Dedifferentiated amniotic fluid mesenchymal stem cell (primary cell): Measurements from ENCODE around the gene SIPA1L3.

ENCODE experiments used
- DNase-seq: peaks from one replicate; pipeline ENCODE4 v3.0.0-alpha.2; 2016; ENCODE audit errors: extremely low spot score

The SIPA1L3 gene

DNA sequence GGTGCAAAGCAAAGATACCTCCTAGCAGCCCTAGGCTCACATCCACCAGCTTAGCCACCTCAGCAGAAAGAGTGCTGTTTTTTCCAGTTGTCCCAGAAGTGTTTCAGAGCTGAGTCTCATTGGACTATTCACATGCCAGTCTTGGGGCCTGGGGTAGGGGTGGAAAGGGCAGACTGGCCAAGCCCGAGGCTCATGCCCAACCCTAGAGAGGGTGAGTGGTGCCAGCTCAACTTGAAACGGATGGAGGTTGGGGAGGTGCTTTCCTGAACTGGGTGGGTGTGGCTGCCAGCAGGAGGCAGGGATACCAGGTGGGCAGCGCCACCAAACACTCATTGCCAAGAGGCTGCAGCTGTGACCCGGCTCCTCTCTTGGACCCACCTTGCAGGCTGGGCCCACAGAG lies 200.1 kb downstream of the SIPA1L3 start:
- DNase-seq = no peak

DNA sequence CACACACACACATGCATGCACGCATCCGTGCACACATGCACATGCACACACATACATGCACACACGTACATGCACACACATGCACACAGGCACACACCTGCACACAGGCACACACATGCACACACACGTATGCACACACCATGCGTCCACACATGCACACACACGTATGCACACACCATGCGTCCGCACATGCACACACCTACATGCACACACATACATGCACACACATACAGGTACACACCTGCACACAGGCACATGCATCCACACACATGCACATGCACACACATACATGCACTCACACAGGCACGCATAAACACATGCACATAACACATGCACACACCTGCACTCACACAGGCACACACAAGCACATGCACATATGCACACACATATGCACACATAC lies 204.9 kb downstream of the SIPA1L3 start:
- DNase-seq = no peak

DNA sequence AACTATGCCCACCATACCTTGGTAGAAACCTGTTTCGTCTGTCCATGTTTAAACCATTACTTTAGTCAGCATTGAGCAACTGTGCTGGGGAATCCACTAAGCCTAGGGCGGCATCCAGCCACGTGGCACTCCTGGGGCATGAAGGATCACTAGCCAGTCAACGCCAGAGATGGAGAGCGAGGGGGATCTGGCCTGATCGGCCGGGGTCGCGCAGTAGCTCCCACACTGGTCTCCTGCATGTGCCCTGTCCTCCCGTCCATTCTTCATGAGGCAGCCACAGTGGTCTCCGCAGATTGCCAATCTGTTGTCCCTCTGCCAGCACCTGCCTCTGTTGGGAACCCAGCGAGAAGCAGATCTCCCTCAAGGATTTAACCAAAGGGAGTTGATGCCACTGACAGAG lies 207.6 kb downstream of the SIPA1L3 start:
- DNase-seq = no peak

DNA sequence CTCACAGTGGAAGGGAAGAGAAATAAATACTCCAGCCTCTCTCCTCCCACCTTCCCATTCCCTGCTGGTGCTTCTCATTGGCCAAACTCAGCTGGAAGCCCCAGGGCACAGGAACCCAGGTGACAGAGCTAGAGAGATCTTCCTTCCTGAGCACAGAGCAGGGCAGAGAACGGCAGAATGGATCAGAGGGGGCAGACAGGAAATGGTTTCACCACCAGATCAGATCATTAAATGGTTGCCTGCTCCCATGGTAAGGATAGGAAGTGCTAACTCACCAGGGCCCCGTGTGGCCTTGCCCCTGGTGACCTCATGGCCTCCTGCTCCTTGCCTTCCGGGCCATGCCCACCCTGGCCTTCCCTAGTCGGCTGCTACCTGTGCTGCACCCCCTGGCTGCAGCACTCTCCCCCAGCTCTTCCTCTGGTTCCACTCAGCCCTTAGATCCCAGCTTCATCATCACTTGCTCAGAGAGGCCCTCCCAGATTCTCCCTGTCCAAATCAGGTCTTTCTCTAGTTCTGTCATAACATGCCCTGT lies 208.3 kb downstream of the SIPA1L3 start:
- DNase-seq = no peak

DNA sequence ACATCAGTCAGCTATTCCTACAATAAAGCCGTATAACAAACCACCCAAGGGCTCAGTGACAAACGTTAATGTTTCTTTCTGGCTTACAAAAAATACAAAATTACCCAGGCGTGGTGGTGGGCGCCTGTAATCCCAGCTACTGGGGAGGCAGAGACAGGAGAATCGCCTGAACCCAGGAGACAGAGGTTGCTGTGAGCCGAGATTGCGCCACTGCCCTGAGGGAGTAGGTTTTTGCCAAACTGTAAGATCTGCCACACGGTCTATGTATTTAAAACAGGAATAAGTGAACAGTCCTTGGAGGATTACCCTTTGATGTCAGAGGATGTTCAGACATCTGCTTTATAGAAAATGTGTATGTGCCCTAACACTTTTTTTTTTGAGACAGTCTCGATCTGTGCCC lies 211.2 kb downstream of the SIPA1L3 start:
- no peak for DNase-seq

DNA sequence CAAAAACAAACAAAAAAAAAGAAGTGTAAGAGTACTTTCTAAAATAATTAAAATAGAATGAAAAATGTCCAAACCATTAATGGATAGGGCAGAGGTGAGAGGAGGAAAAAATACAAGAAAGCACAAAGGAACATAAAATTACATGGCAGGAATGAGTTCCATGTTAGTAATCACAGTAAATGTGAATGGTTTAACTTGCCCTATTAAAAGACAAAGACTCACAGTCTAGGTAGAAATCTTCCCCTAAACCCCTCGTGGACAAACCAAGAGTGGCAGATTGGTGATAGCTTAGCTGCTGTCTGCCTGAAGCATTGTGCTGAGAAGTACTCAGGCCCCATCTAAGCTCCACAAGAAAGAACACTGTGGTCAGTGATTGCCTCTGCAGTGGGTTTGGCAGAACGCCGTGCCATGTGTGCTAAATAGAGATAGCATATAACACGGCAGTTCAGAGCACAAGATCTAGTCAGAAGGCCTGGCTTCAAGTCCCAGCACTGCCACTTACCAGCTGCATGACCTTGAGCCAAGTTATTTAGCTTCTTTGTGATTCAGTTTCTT lies 213.5 kb downstream of the SIPA1L3 start:
- DNase-seq = no peak

DNA sequence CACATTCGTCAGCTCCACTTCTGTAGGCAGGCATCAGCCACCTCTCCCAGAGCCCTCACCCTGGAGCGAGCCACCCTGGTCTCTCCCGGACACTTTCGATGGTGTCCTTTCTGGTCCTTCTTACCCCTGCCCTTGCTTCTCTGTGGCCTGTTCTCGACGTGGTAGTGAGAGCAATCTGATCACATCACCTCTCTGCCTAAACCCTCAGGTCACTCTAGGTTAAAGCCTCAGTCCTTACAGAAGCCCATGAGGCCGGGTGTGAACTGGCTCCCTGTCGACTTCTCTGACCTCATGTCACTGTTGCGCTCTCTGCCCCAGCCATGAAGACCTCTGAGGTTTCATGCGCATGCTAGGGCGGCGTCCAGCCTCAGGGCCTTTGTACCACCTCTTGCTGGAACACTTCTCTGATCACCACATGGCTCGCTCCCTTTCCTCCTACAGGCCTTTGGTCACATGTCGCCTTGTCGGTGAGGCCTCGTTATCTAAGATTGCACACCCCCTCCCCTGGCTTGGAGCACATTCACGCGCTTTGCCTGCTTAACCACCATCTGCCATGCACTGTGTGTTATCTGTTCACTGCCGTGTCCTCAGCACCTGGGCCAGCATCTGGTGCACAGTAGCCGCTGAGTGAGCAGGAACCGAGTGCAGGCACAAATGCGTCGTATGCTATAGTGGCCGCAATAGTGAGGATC lies 215.5 kb downstream of the SIPA1L3 start:
- DNase-seq = no peak

DNA sequence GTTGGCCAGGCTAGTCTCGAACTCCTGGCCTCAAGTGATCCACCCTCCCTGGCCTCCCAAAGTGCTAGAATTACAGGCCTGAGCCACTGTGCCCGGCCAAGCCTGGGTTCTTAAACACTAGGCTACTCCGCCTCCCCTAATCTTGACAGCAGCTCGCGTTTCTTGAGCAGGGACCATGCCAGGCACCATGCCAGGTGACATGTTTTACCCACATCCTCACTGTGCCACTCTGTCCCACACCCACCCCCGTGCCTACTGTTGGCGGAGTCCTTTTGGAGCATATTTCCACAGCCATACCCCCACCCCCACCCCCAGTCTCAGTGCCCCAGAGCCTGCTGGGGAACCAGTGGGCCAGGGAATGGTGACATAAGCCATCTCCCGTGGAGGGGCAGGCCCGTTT lies 218.2 kb downstream of the SIPA1L3 start:
- DNase-seq = no peak

DNA sequence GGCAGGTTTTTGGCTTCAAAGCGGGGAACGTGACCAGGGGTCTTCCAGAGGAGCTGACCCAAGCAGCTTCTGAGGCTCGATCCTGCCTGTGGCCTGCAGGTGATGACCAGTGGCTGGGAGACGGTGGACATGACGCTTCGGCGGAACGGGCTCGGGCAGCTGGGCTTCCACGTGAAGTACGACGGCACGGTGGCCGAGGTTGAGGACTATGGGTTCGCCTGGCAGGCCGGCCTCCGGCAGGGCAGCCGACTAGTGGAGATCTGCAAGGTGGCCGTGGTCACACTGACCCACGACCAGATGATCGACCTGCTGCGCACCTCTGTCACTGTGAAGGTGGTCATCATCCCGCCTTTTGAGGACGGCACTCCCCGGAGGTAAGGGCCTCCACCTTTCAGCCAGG lies 223.4 kb downstream of the SIPA1L3 start:
- DNase-seq = no peak

DNA sequence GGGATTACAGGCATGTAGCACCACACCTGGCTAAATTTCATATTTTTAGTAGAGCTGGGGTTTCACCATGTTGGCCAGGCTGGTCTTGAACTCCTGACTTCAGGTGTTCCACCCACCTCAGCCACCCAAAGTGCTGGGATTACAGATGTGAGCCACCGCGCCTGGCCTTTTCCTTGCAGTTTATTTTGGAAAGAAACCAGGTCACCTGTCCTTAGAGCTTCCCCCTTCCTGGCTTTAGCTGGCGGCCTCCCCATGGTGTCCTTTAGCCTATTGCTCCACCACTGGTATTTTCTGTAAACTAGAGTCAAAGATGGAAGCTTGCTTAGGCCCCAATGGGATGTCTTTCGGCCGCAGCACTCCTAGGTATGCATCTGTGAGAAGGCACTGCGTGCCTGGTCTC lies 225.8 kb downstream of the SIPA1L3 start:
- DNase-seq = no peak

DNA sequence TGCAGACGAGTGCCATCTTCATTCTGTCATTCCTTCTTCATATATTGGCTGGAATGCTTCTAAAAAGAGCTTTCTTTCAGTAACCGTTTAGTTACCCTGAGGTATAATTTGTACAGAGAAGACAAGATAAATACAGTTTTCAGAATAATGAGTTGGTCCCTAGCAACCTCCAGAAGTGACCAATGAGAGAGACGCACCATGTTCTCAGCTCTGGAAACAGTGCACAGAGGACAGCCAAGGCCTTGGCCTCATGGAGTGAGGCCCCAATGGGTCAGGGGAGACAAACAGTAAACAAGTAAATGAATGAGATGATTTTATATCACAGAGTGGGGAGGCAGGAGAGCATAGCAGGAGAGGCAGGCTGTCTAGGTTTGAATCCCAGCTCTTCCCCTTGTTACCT lies 226.3 kb downstream of the SIPA1L3 start:
- DNase-seq = no peak

DNA sequence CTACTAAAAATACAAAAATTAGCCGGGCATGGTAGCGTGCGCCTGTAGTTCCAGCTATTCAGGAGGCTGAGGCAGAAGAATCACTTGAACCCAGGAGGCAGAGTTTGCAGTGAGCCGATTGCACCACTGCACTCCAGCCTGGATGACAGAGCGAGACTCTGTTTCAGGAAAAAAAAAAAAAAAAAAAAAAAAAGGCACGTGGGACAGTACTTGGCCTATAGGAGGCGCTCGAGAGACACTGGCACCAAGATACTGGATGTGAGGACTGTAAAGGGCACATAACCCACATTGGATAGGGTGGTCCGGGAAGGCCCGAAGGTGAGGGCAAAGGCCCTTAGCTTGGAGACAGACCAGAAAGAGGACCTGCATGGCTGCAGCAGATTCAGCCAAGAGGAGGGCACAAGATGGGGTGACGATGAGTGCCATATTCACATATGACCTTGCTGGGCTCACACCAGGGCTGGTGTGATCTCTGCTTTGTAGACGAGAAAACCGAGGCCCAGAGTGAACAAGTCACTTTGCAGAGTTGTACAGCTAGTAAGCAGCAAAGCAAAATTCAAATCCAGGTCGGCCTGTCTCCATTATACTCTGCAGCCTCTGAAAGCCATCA lies 227.6 kb downstream of the SIPA1L3 start:
- DNase-seq = no peak

DNA sequence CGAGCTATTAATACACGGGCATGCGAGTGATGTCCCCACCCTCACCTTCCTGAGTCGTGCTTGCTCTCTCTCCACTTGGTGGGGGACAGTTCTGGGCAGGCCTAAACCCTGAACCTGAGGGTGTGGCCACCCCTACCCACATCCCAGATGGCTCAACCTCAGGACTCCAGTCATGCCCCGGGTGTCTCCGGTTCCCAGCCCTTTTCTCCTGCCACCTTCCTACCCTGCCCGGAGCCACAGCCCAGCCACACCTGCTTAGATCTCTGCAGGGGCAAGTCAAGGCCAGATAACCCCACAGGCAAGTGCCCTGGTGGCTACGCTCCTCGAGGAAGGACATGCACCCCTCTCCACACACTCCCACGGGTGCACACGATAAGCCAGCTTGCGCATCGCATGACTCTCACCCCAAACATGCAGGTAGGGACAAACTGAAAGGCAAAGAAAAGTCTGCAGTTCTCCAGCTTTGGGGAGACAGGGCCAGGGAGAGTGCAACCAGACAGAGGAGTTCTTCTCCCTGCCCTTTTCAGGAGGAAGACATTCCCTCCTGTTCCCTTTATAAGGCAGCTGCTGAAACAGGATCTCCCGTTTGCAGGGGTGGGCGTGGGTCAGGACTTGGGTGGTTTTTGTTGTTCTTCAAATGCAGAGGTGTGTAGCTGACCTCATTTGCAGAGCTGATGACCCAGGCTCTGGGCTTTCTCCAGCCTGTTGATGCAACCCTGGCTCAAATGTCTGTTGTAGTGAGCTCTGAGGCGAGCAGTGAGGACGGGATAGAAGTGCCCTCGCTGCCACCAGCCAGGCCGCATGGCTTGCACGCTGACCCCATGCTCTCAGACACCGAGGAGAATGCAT lies 228.4 kb downstream of the SIPA1L3 start:
- no peak for DNase-seq

DNA sequence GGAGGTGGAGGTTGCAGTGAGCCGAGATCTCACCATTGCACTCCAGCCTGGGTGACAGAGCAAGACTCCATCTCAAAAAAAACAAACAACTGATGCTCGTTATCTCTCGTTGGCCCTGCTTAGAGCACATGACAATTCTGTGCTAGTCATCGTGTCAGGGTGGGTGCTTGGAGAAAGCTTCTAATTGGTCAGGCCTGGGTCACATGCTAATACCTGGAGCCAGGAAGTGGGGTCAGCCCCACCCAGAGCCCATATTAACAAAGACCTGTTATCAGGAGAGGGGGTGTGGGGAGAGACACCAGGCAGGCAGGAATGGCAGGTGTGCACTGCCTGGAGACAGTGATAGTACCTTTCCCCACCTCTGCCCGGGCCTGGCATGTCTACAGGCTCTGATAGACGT lies 232.1 kb downstream of the SIPA1L3 start:
- no peak for DNase-seq

DNA sequence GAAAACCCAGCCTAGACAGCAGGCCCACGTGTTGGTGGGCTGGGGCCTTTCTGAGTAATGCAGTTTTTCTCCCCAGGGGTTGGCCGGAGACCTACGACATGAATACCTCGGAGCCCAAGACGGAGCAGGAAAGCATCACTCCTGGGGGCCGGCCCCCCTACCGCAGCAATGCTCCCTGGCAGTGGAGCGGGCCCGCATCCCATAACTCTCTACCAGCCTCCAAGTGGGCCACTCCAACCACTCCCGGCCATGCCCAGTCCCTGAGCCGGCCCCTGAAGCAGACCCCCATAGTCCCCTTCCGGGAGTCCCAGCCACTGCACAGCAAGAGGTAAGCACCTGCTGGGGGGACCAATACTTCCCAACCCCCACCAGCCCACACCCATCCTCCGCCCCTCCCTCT lies 234.1 kb downstream of the SIPA1L3 start:
- DNase-seq = no peak

DNA sequence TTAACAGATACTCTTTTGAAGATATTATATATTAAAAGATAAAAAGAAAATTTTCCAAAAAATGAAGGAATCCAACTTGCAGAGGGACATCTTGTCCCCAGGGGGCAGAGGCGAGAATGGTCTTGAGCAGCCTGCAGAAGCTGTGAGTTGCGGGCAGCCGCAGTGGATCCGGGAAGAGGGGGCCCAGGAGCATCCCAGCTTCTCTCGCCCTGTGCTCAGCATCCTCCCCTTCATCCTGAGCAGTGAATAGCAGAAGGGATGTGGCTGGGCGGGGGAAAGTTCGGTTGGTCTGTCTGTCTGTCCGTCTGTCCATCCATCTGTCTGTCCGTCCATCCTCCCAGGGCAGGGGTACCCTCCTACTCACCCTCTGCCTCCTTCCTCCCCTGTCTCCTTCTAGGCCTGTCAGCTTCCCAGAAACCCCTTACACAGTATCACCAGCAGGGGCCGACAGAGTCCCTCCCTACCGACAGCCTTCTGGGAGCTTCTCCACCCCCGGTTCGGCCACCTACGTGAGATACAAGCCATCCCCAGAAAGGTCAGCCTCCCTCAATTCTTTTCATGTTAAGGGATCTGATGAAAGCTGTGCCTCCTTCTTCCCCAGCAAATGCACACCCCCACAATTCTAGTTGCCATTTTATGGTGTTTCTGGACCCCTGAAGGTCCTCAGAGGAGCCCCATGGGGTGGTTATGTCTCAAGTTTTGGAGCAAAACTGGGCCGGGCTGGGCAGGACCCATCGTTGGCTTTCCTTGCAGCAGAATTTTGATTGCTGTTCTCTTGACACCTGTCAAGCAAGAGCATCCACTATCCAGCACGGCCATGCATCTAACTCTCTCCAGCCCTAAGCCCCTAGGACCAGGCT lies 235.4 kb downstream of the SIPA1L3 start:
- DNase-seq = no peak

DNA sequence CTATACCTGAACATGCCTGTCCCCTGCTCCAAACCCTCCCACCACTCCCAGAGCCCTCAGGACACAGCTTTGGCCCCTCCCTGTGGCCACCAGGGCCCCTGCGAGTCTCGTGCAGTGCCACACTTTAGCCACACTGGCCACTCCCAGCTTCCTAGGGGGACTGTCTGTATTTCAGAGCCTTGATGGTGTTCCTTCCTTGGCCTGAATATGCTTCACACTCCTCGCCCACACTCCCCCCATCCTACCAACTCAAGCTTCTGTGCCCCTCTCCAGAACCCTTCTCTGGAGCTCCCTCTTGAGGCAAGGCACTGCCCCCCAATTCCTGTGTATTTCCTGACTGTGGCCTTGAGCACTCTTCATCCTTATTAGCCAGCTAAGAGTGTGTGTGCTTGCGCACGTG lies 236.8 kb downstream of the SIPA1L3 start:
- DNase-seq = no peak

DNA sequence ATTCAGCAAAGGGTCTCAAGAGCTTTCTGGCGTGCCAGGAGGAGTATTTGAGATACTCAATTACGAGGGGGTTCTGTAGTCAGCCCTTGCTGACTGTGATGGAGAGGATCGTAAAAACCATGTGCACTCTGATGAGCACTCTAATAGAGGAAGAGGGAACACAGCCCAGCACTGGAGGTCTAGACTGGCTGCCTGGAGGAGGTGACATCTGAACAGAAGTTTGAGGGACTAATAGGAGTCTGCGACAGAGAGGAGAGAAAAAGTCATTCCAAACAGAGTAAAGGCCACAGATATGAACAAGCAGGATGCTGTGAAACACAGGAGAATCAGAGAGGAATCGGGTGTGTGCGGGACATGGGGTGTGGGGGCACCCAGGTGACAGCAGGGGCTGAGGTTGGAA lies 237.7 kb downstream of the SIPA1L3 start:
- DNase-seq = no peak

DNA sequence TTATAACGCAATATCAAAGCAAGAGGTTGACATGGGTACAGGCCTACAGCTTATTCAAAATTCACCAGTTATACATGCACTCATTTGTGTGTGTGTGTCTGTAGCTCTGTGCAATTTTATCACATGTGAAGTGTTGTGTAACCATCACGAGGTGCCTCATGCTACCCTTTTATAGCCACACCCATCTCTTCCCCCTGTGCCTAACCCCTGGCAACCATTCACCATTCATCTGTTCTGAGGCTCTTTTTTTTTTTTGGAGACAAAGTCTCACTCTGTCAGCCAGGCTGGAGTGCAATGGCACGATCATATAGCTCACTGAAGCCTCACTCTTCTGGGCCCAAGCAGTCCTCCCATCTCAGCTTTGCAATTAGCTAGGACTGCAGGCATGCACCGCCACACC lies 238.6 kb downstream of the SIPA1L3 start:
- DNase-seq = no peak

DNA sequence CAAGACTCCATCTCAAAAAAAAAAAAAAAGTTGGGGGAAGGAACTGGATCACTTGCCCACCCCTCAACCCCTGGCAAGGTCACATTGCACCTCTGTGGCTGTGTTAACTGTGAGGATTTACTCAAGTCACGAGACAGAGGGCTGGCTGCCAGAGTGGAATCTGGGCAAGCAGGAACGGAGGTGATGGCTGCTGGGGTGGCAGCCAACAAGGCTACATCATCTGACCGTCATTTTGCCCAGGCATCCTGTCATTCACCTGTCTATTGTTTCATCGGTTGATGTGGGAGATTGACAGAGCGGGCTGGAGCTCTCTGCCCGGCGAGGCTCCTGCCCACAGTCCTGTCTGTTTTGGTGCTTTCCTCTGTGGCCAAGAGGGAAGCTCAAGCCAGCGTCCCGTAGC lies 241.3 kb downstream of the SIPA1L3 start:
- DNase-seq = no peak

DNA sequence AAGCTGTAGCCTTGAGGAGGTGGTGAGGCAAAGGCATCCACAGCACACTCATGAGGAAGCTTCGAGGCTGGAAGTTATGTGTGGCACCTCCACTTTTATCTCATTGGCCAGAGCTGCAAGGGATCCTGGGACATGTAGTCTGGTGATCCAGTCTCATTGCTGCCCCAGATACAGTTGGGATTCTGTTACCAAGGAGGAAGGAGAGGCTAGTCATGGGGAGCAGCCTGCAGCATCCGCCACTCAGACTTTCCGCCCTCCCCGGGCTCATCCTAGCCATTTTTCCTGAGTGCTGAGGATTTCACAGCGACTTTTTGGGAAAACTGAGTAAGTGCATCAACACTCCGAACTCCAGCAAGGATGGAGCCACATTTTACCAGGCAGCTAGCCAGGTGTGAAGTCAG lies 242.7 kb downstream of the SIPA1L3 start:
- DNase-seq = no peak

DNA sequence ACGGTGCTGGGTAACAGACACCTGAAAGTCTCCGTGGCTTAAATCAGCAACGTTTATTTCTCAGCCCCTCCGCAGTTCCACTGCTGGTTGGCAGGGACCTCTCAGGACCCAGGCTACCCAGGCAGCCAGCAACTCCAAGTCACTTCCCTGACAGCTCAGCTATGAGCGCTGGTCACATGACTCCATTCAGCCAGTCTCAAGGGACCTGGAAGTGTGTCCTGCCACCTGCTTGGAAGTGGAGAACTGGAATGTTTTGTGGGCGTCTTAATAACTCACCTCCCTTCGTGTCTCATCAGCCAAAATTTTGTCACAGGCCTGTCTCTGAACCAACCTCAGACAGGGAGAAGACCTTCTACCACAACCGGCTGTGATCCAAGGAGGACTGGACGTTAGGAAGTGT lies 244.2 kb downstream of the SIPA1L3 start:
- no peak for DNase-seq
